H1 (cell line): ENCODE measurements around the gene SPTLC3. TPM values are rescaled to one million over a fixed set of nuclear protein-coding genes. Genes with fewer than 3 reads are reported as not detected.

Experiments
- CTCF ChIA-PET: fragments of 300-600 bp; sonication (Branson Sonifier 250); formaldehyde crosslinking; loops from one replicate; lab custom pipeline; 2021; ENCODE audit not compliant: partially characterized antibody; lab: Charles Lee
- POLR2A ChIA-PET: fragments of 300-600 bp; sonication (Branson Sonifier 250); formaldehyde crosslinking; loops from one replicate; lab custom pipeline; 2021; ENCODE audit warnings: inconsistent platforms; ENCODE audit not compliant: partially characterized antibody; lab: Charles Lee
- DNase-seq, 2 experiments: peaks; one replicate each; pipeline versions ENCODE4 v3.0.0 to v3.0.0-alpha.2; 2010 to 2022; ENCODE audit warnings: low spot score in 2 of 2, low read depth in 1 of 2, mixed read lengths in 1 of 2
- FAIRE-seq: peaks from 2 replicates; lab custom pipeline; 2011; peaks lifted over from hg19 to GRCh38; lab: Jason Lieb, UNC
- H2AFZ ChIP-seq: 2 replicates; pipeline ENCODE4 v1.8.1; 2012; ENCODE audit warnings: low read length, inconsistent platforms
- H2AK5ac ChIP-seq: 2 replicates; pipeline ENCODE4 v1.6.1; 2013; ENCODE audit warnings: low read depth, low read length
- H2BK120ac ChIP-seq: replicated peaks from 2 replicates; pipeline ENCODE3; 2013; ENCODE audit warnings: low read depth, low read length, inconsistent platforms
- H2BK12ac ChIP-seq: 2 replicates; pipeline ENCODE4 v1.6.1; 2013; ENCODE audit warnings: low read depth, low read length
- H2BK15ac ChIP-seq: 2 replicates; pipeline ENCODE4 v1.6.1; 2013; ENCODE audit warnings: low read length
- H2BK20ac ChIP-seq: 2 replicates; pipeline ENCODE4 v1.6.1; 2013; ENCODE audit warnings: low read length
- H2BK5ac ChIP-seq: 2 replicates; pipeline ENCODE4 v1.6.1; 2013; ENCODE audit warnings: low read depth, low read length
- H3K14ac ChIP-seq: 2 replicates; pipeline ENCODE4 v1.6.1; 2013; ENCODE audit warnings: inconsistent platforms; ENCODE audit not compliant: insufficient read length
- H3K18ac ChIP-seq: 2 replicates; pipeline ENCODE4 v1.6.1; 2013; ENCODE audit warnings: low read length; ENCODE audit errors: extremely low read depth
- H3K23ac ChIP-seq: 2 replicates; pipeline ENCODE4 v1.6.1; 2013; ENCODE audit warnings: inconsistent platforms; ENCODE audit not compliant: insufficient read length
- H3K23me2 ChIP-seq: 2 replicates; pipeline ENCODE4 v1.6.1; 2013; ENCODE audit warnings: low read depth, low read length
- H3K27ac ChIP-seq: 2 replicates; pipeline ENCODE4 v1.6.1; 2011; ENCODE audit warnings: low read depth, low read length, inconsistent platforms
- H3K27me3 ChIP-seq, 4 experiments: replicated peaks in 1 of 4; 1 replicate in 1 of 4; 2 replicates in 3 of 4; pipeline versions ENCODE4 v1.6.1 to v1.8.1; 2011 to 2013; ENCODE audit warnings: low read length in 3 of 4, mild to moderate bottlenecking in 3 of 4, inconsistent platforms in 2 of 4, mixed read lengths in 2 of 4, moderate library complexity in 1 of 4; ENCODE audit not compliant: control insufficient read depth in 3 of 4, insufficient read depth in 3 of 4; ENCODE audit errors: extremely low read depth in 1 of 4
- H3K36me3 ChIP-seq, 4 experiments: 2 replicates each; pipeline versions ENCODE4 v1.6.1 to v1.8.1; 2011 to 2013; ENCODE audit warnings: mild to moderate bottlenecking in 4 of 4, low read length in 3 of 4, moderate library complexity in 2 of 4, control low read depth in 1 of 4, inconsistent platforms in 1 of 4; ENCODE audit not compliant: insufficient read depth in 4 of 4, control insufficient read depth in 2 of 4
- H3K4ac ChIP-seq: replicated peaks from 2 replicates; pipeline ENCODE3; 2013; ENCODE audit warnings: low read length, low read depth, mixed read lengths, inconsistent platforms; ENCODE audit not compliant: insufficient read length
- H3K4me1 ChIP-seq, 4 experiments: replicated peaks in 1 of 4; 1 replicate in 1 of 4; 2 replicates in 3 of 4; pipeline versions ENCODE4 v1.6.1 to v1.8.1; 2011 to 2013; ENCODE audit warnings: low read length in 3 of 4, inconsistent platforms in 2 of 4, mixed read lengths in 1 of 4; ENCODE audit not compliant: insufficient read depth in 4 of 4, control insufficient read depth in 3 of 4
- H3K4me2 ChIP-seq, 2 experiments: 2 replicates each; pipeline versions ENCODE4 v1.6.1 to v1.8.1; 2011 to 2013; ENCODE audit warnings: low read depth in 2 of 2, low read length in 2 of 2, control low read depth in 1 of 2, inconsistent platforms in 1 of 2, mild to moderate bottlenecking in 1 of 2; ENCODE audit not compliant: insufficient read depth in 1 of 2
- H3K4me3 ChIP-seq, 4 experiments: fragments of 200-600, 300-600 bp in 1 of 4; sonication (generic), shearing (Covaris generic), sonication (Bioruptor Twin) in 1 of 4; 2 replicates each; pipeline versions ENCODE4 v1.5.1 to v1.8.1; 2011 to 2016; ENCODE audit warnings: low read length in 4 of 4, low read depth in 3 of 4, control low read depth in 2 of 4, inconsistent platforms in 2 of 4, mild to moderate bottlenecking in 2 of 4, mixed read lengths in 1 of 4, moderate library complexity in 1 of 4; ENCODE audit not compliant: insufficient read depth in 2 of 4; ENCODE audit errors: extremely low read depth in 1 of 4
- H3K56ac ChIP-seq: replicated peaks from 2 replicates; pipeline ENCODE3; 2013; ENCODE audit warnings: low read depth, mild to moderate bottlenecking, mixed read lengths, low read length, inconsistent platforms; ENCODE audit not compliant: insufficient read length
- H3K79me1 ChIP-seq: 2 replicates; pipeline ENCODE4 v1.6.1; 2013; ENCODE audit warnings: low read depth, low read length, control low read depth
- H3K79me2 ChIP-seq, 2 experiments: 2 replicates each; pipeline versions ENCODE4 v1.6.1 to v1.8.1; 2012 to 2013; ENCODE audit warnings: low read length in 2 of 2, mild to moderate bottlenecking in 2 of 2, inconsistent platforms in 1 of 2; ENCODE audit not compliant: insufficient read depth in 2 of 2, control insufficient read depth in 1 of 2
- H3K9ac ChIP-seq, 4 experiments: replicated peaks in 1 of 4; 1 replicate in 1 of 4; 2 replicates in 3 of 4; pipeline versions ENCODE4 v1.6.1 to v1.8.1; 2011 to 2013; ENCODE audit warnings: low read depth in 3 of 4, low read length in 3 of 4, control low read depth in 2 of 4, mild to moderate bottlenecking in 2 of 4, moderate library complexity in 2 of 4, inconsistent platforms in 1 of 4; ENCODE audit errors: extremely low read depth in 1 of 4
- H3K9me3 ChIP-seq, 2 experiments: 2 replicates each; pipeline versions ENCODE4 v1.6.1 to v1.8.1; 2012 to 2013; ENCODE audit warnings: mild to moderate bottlenecking in 2 of 2, moderate library complexity in 2 of 2, control low read depth in 1 of 2, inconsistent platforms in 1 of 2, low read depth in 1 of 2, low read length in 1 of 2, mixed read lengths in 1 of 2; ENCODE audit not compliant: insufficient read depth in 2 of 2
- H4K20me1 ChIP-seq, 2 experiments: replicated peaks in 1 of 2; 2 replicates each; pipeline versions ENCODE3 to v1.8.1; 2011 to 2013; ENCODE audit warnings: inconsistent platforms in 2 of 2, low read length in 2 of 2, mild to moderate bottlenecking in 1 of 2; ENCODE audit not compliant: insufficient read depth in 2 of 2, control insufficient read depth in 1 of 2
- H4K5ac ChIP-seq: 2 replicates; pipeline ENCODE4 v1.6.1; 2013; ENCODE audit warnings: low read length, low read depth, mixed read lengths, inconsistent platforms; ENCODE audit not compliant: insufficient read length
- H4K8ac ChIP-seq: 2 replicates; pipeline ENCODE4 v1.8.0; 2013; ENCODE audit warnings: mild to moderate bottlenecking, moderate library complexity, low read length, inconsistent platforms; ENCODE audit not compliant: insufficient read depth; ENCODE audit errors: extremely low read depth
- H4K91ac ChIP-seq: replicated peaks from 2 replicates; pipeline ENCODE3; 2013; ENCODE audit warnings: low read length, mixed read lengths, inconsistent platforms; ENCODE audit not compliant: insufficient read length
- ASH2L ChIP-seq: fragments of 200-600, 300-600 bp; sonication (generic); IDR thresholded peaks from one replicate; pipeline ENCODE4 v1.7.1; 2017; ENCODE audit warnings: low read length
- BACH1 ChIP-seq: IDR thresholded peaks from 2 replicates; pipeline ENCODE4 v1.6.1; 2012; ENCODE audit warnings: low read length, improper control_type of control experiment
- CREB1 ChIP-seq: IDR thresholded peaks from 2 replicates; pipeline ENCODE4 v1.6.1; 2012; ENCODE audit warnings: inconsistent platforms
- MAFK ChIP-seq: IDR thresholded peaks from 2 replicates; pipeline ENCODE4 v1.6.1; 2012; ENCODE audit warnings: low read depth, mild to moderate bottlenecking, improper control_type of control experiment, low read length
- MAX ChIP-seq: IDR thresholded peaks from 2 replicates; pipeline ENCODE4 v1.6.1; 2012; ENCODE audit warnings: inconsistent platforms
- NANOG ChIP-seq: IDR thresholded peaks from 2 replicates; pipeline ENCODE4 v1.6.1; 2011; ENCODE audit warnings: low read length, low read depth, mild to moderate bottlenecking, inconsistent platforms; ENCODE audit not compliant: insufficient read depth, poor library complexity, severe bottlenecking
- POLR2A ChIP-seq, 2 experiments: IDR thresholded peaks; 1 replicate in 1 of 2; 2 replicates in 1 of 2; pipeline ENCODE4 v1.6.1; 2011; ENCODE audit warnings: low read depth in 2 of 2, low read length in 2 of 2, mild to moderate bottlenecking in 2 of 2; ENCODE audit errors: control extremely low read depth in 1 of 2
- RFX5 ChIP-seq: IDR thresholded peaks from 2 replicates; pipeline ENCODE4 v1.6.1; 2011; ENCODE audit warnings: low read depth, low read length, improper control_type of control experiment, borderline replicate concordance
- SIN3A ChIP-seq, 2 experiments: IDR thresholded peaks in 1 of 2; conservative IDR thresholded peaks in 1 of 2; 2 replicates each; pipeline ENCODE4 v1.6.1; 2011 to 2012; ENCODE audit warnings: low read length in 2 of 2, improper control_type of control experiment in 1 of 2, low read depth in 1 of 2, mild to moderate bottlenecking in 1 of 2
- SIRT6 ChIP-seq: IDR thresholded peaks from one replicate; pipeline ENCODE4 v1.7.1; 2012; ENCODE audit warnings: low read length, inconsistent platforms
- SP4 ChIP-seq: IDR thresholded peaks from 2 replicates; pipeline ENCODE4 v1.6.1; 2012; ENCODE audit warnings: low read length, inconsistent platforms
- TBP ChIP-seq: IDR thresholded peaks from 2 replicates; pipeline ENCODE4 v1.6.1; 2011; ENCODE audit warnings: low read depth, low read length, improper control_type of control experiment
- USF2 ChIP-seq: IDR thresholded peaks from 2 replicates; pipeline ENCODE4 v1.6.1; 2011; ENCODE audit warnings: low read length, improper control_type of control experiment
- WGBS, 2 experiments: shearing (Covaris generic) in 1 of 2; methylation state at CpG; one replicate each; pipeline versions ENCODE4 v1.1.6 to v1.1.7; 2013 to 2015; ENCODE audit warnings: low lambda C conversion rate in 2 of 2, mixed read lengths in 2 of 2, inconsistent platforms in 1 of 2, low coverage in 1 of 2, missing lambda C conversion rate in 1 of 2; ENCODE audit not compliant: insufficient replicate concordance in 2 of 2, insufficient coverage in 1 of 2, insufficient read length in 1 of 2; ENCODE audit errors: extremely low coverage in 1 of 2, missing lambda C conversion rate in 1 of 2; 5-methylcytosine and 5-hydroxymethylcytosine counted together
- polyA plus RNA-seq, 7 experiments: library from polyadenylated mRNA; depleted of rRNA in 3 of 7; stranded (reverse) in 5 of 7; unstranded in 2 of 7; fragments of >200 nt in 5 of 7; fragments of 200-250 nt in 2 of 7; gene quantifications; 1 replicate in 5 of 7; 2 replicates in 1 of 7; 4 replicates in 1 of 7; pipeline versions ENCODE4 v1.2.1 to v1.2.3, GENCODE V29; 2011 to 2013; ENCODE audit warnings: missing spikeins in 2 of 7, mixed read lengths in 2 of 7
- total RNA-seq: library from RNA; stranded (reverse); fragmentation: NEBNext Ultra II Directional; extraction: Animal tissue kit (Norgen Biotek cat#: 25700); gene quantifications from 2 replicates; pipeline ENCODE4 v1.2.1, GENCODE V29; 2021
- TF ChIP-seq, protein P1 (sequence below): IDR thresholded peaks from 2 replicates; pipeline ENCODE4 v1.6.1; 2012; ENCODE audit warnings: inconsistent platforms

The SPTLC3 gene
- total and polyA plus RNA-seq, 2 of the 8 experiments (the other 6 are each of a cell fraction or from before 2014, with no cell fraction given), result 0.23 to 0.82 TPM

GRCh38 chr20:13117200-13117599 lies 108.4 kb downstream of the SPTLC3 start:
- H2BK15ac ChIP-seq, result no peak overlapping the region
- no peak overlapping the region for H3K23ac ChIP-seq
- no peak for FAIRE-seq
- H2AK5ac ChIP-seq, result no peak overlapping the region
- H3K56ac ChIP-seq, result no peak overlapping the region
- H4K5ac ChIP-seq, result no peak overlapping the region
- H3K14ac ChIP-seq, result no peak overlapping the region
- H2BK5ac ChIP-seq, result no peak overlapping the region
- H3K9ac ChIP-seq, result no peak overlapping the region
- no peak overlapping the region for H3K4me3 ChIP-seq
- no peak overlapping the region for H3K4me2 ChIP-seq
- 85% methylated on average over 2 of the region's 2 CpGs; no CpG with 5 or more reads in 1 of the 2 experiments for WGBS, 2 experiments
- no peaks in the 10 kb centered on the region for H3K9me3 ChIP-seq
- H2AFZ ChIP-seq, result no peak overlapping the region
- H2BK12ac ChIP-seq, result no peak overlapping the region
- no peak overlapping the region for H4K91ac ChIP-seq
- no peak overlapping the region for H3K27ac ChIP-seq
- H3K79me2 ChIP-seq, result no peaks in the 10 kb centered on the region
- H3K27me3 ChIP-seq, result no peaks in the 10 kb centered on the region
- H4K8ac ChIP-seq, result no peak overlapping the region
- H3K4me1 ChIP-seq, result no peaks in the 10 kb centered on the region; a peak in 1 of 7 replicates
- H3K23me2 ChIP-seq, result no peaks in the 10 kb centered on the region
- DNase-seq, result no peak
- H3K4ac ChIP-seq, result no peak overlapping the region
- CTCF ChIA-PET, result interaction anchor here (0.6 to 3.9 kb wide), 9 partner anchors 10 to 429 kb away, joined by 3 to 21 read pairs (median 7); no protein-coding TSS in a partner anchor
- H3K36me3 ChIP-seq, result no peaks in the 10 kb centered on the region
- H2BK20ac ChIP-seq, result no peak overlapping the region
- no peaks in the 10 kb centered on the region for H4K20me1 ChIP-seq
- POLR2A ChIA-PET, result no interaction called here
- no peak overlapping the region for H3K18ac ChIP-seq
- H2BK120ac ChIP-seq, result no peak overlapping the region
- H3K79me1 ChIP-seq, result no peaks in the 10 kb centered on the region
- TF ChIP-seq BACH1 (no peak), SP4 (no peak), NANOG (no peak), RFX5 (no peak), CREB1 (no peak), USF2 (no peak), TBP (no peak), SIN3A (conservative IDR thresholded peaks at IDR 0.05 in 1 of 2, IDR thresholded peaks at IDR 0.05 in 1 of 2; ENCODE audit: low read depth in 1 of 2, low read length in 2 of 2) (no peak), POLR2A (IDR thresholded peaks at IDR 0.05; ENCODE audit: control extremely low read depth in 1 of 2, low read depth in 2 of 2, low read length in 2 of 2) (no peak), SIRT6 (no peak), MAX (no peak), ASH2L (no peak), MAFK (no peak)
- TF ChIP-seq, protein P1, sequence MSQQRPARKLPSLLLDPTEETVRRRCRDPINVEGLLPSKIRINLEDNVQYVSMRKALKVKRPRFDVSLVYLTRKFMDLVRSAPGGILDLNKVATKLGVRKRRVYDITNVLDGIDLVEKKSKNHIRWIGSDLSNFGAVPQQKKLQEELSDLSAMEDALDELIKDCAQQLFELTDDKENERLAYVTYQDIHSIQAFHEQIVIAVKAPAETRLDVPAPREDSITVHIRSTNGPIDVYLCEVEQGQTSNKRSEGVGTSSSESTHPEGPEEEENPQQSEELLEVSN, result no peak
